ENCODE data around the gene SPECC1. TPM values are rescaled to one million over a fixed set of nuclear protein-coding genes. Genes with fewer than 3 reads are reported as not detected.

The SPECC1 gene
- total RNA-seq, 1 experiment from 2014 or later = 128 TPM

GRCh38 chr17:20128036-20128667, 119.0 kb downstream of the SPECC1 start:
- H3K27ac ChIP-seq = no peak overlapping the region
- H3K36me3 ChIP-seq (ENCODE audit: low read depth) = no peaks in the 10 kb centered on the region
- no peaks in the 10 kb centered on the region for H3K4me1 ChIP-seq (replicated peaks; ENCODE audit: insufficient read depth)
- no peak for DNase-seq
- no peaks in the 10 kb centered on the region for H4K20me1 ChIP-seq (ENCODE audit: insufficient read depth)
- H3K4me2 ChIP-seq = no peak overlapping the region
- H3K9me3 ChIP-seq (ENCODE audit: insufficient read depth, low read depth) = 0 out of 2 replicates have a peak, but pooled peaks cover 8% of the 10 kb centered on the region
- intact Hi-C loops (cut with micrococcal nuclease; ENCODE audit: unreplicated experiment) = no loop called here
- H2AFZ ChIP-seq = no peak overlapping the region
- H3K27me3 ChIP-seq (ENCODE audit: insufficient read depth, low read depth) = no peaks in the 10 kb centered on the region
- ChIA-PET CTCF (no interaction called here), POLR2A (ENCODE audit: unreplicated experiment) (no interaction called here)
- H3K79me2 ChIP-seq (ENCODE audit: low read depth) = no peaks in the 10 kb centered on the region
- no peak for TF ChIP-seq CTCF (conservative IDR thresholded peaks at IDR 0.05)
- TF ChIP-seq EZH2 (IDR thresholded peaks at IDR 0.05; ENCODE audit: low read depth) = no peak
- peaks cover 6% of the 10 kb centered on the region; the same call in 1 of the 2 replicates for H3F3A ChIP-seq (ENCODE audit: insufficient read depth, low read depth)
- no peak overlapping the region for H3K4me3 ChIP-seq
- no TSS peak for BruUV-seq (replicated peaks)
- H3K9me2 ChIP-seq (ENCODE audit: insufficient read depth) = no peaks in the 10 kb centered on the region

- no peak for TF ChIP-seq EZH2 (IDR thresholded peaks at IDR 0.05; ENCODE audit: low read depth)
- no peak for TF ChIP-seq CTCF (conservative IDR thresholded peaks at IDR 0.05)
- H3K4me2 ChIP-seq = no peak overlapping the region
- POLR2A ChIA-PET (ENCODE audit: unreplicated experiment) = no interaction called here
Observed at GRCh38 chr17:20133517-20133916, 124.4 kb downstream of the SPECC1 start.

GRCh38 chr17:20141198-20141972, 132.2 kb downstream of the SPECC1 start:
- Histone ChIP-seq H3K4me1 (replicated peaks; ENCODE audit: insufficient read depth) (no peaks in the 10 kb centered on the region), H3K79me2 (ENCODE audit: low read depth) (no peaks in the 10 kb centered on the region), H3K36me3 (ENCODE audit: low read depth) (no peaks in the 10 kb centered on the region), H3K9me2 (ENCODE audit: insufficient read depth) (no peaks in the 10 kb centered on the region), H4K20me1 (ENCODE audit: insufficient read depth) (no peaks in the 10 kb centered on the region), H3K4me3 (no peak overlapping the region), H3K27me3 (ENCODE audit: insufficient read depth, low read depth) (no peaks in the 10 kb centered on the region), H3F3A (ENCODE audit: insufficient read depth, low read depth) (no peaks in the 10 kb centered on the region), H3K9me3 (ENCODE audit: insufficient read depth, low read depth) (no peaks in the 10 kb centered on the region), H3K27ac (no peak overlapping the region), H2AFZ (no peak overlapping the region), H3K4me2 (no peak overlapping the region)
- DNase-seq = no peak
- POLR2A ChIA-PET (ENCODE audit: unreplicated experiment) = no interaction called here
- no TSS peak for BruUV-seq (replicated peaks)
- no peak for TF ChIP-seq CTCF (conservative IDR thresholded peaks at IDR 0.05)
- no peak for TF ChIP-seq EZH2 (IDR thresholded peaks at IDR 0.05; ENCODE audit: low read depth)
- CTCF ChIA-PET = interaction anchor here (0.5 kb wide), 1 partner anchor 147 kb away, joined by 7 read pairs; no protein-coding TSS in a partner anchor
- intact Hi-C loops (cut with micrococcal nuclease; ENCODE audit: unreplicated experiment) = no loop called here

More at GRCh38 chr17:20133517-20133916, 124.4 kb downstream of the SPECC1 start:
- intact Hi-C loops (cut with micrococcal nuclease; ENCODE audit: unreplicated experiment) = no loop called here
- BruUV-seq (replicated peaks) = no TSS peak
- Histone ChIP-seq H3K4me1 (replicated peaks; ENCODE audit: insufficient read depth) (no peaks in the 10 kb centered on the region), H4K20me1 (ENCODE audit: insufficient read depth) (no peaks in the 10 kb centered on the region), H3K4me3 (no peak overlapping the region), H3K9me3 (ENCODE audit: insufficient read depth, low read depth) (0 out of 2 replicates have a peak, but pooled peaks cover 8% of the 10 kb centered on the region), H3F3A (ENCODE audit: insufficient read depth, low read depth) (no peaks in the 10 kb centered on the region), H3K36me3 (ENCODE audit: low read depth) (no peaks in the 10 kb centered on the region), H3K27ac (no peak overlapping the region), H3K9me2 (ENCODE audit: insufficient read depth) (no peaks in the 10 kb centered on the region), H3K27me3 (ENCODE audit: insufficient read depth, low read depth) (no peaks in the 10 kb centered on the region), H2AFZ (no peak overlapping the region), H3K79me2 (ENCODE audit: low read depth) (no peaks in the 10 kb centered on the region)
- CTCF ChIA-PET = interaction anchor here (0.6 kb wide), 1 partner anchor 742 kb away, joined by 4 read pairs; no protein-coding TSS in a partner anchor
- DNase-seq = no peak

Data from PC-9 (cell line).